Hematopoietic multipotent progenitor cell treated with erythropoietin and hydrocortisone succinate and interleukin-3 and kit ligand, for 8 days (in vitro differentiated cells): ENCODE data around the gene BTF3L4.
"Not testable (repeated sequence)": the region's sequence is repeated elsewhere in the genome, so short reads cannot be mapped to it uniquely, and the experiment has no call there.

Experiments
- DNase-seq: peaks from one replicate; pipeline ENCODE4 v3.0.0-alpha.2; 2015

The BTF3L4 gene

DNA sequence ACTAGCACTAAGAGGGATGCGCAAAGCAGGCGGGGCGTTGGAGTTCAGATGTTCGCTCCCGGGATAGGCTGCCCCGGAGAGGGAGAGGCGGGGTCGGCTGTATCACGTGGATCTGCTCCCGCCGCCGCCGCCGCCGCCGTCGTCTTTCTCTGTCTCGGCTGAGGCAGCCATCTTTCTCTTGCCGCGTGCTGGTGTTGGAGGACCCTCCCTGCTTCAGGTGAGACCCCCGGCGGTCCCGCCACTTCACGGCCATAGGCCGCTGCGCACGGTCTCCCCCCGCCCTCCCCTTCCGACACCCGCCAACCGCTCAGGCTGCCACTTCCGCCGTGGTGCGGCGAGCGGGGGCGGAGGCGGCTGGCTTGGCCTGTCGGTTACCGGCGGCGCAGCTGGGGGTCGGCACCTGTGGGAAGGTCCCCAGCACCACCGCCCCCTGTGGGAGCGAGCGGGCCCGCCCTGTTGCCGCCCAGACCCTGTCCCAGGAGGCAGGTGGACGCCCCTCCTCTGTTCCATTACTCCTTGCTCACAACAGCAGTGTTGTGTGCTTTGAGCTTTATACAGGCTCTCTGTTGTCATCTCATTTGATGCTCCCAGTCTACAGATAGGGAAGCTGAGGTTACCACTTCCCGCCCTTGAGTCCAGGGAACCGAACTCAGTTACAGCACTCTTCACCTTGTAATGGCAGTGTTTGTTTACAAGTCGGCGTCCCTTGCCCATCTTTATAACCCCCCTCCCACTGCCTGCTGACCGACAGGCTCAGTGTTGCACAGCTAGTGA is at the start of gene BTF3L4:
BTF3L4 (plus strand) TSS at position 133 of the 774 bp plus-strand sequence. CDS start 3,553 bp downstream, outside the sequence.
- peak; percentile 96 for DNase-seq

DNA sequence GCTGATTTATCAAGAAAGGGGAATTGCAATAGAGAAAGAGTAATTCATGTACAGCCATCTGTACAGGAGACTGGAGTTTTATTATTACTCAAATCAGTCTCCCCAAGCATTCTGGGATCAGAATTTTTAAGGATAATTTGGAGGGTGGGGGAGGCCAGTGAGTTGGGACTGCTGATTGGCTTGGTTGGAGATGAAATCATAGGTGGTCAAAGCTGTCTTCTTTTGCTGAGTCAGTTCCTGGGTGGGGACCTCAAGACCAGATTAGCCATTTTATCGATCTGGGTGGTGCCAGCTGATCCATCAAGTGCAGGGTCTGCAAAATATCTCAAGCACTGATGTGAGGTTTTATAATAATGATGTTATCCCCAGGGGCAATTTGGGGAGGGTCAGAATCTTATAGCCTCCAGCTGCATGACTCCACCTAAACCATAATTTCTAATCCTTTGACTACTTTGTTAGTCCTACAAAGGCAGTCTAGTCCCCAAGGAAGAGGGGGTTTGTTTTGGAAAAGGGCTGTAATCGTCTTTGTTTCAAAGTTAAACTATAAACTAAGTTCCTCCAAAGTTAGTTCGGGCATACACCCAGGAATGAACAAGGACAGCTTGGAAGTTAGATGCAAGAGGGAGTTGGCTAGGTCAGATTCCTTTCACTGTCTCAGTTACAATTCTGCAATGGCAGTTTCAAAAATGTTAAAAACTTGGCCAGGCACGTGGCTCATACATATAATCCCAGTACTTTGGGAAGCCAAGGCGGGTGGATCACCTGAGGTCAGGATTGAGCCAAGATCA is 48.7 kb upstream of the BTF3L4 start:
- no peak for DNase-seq

DNA sequence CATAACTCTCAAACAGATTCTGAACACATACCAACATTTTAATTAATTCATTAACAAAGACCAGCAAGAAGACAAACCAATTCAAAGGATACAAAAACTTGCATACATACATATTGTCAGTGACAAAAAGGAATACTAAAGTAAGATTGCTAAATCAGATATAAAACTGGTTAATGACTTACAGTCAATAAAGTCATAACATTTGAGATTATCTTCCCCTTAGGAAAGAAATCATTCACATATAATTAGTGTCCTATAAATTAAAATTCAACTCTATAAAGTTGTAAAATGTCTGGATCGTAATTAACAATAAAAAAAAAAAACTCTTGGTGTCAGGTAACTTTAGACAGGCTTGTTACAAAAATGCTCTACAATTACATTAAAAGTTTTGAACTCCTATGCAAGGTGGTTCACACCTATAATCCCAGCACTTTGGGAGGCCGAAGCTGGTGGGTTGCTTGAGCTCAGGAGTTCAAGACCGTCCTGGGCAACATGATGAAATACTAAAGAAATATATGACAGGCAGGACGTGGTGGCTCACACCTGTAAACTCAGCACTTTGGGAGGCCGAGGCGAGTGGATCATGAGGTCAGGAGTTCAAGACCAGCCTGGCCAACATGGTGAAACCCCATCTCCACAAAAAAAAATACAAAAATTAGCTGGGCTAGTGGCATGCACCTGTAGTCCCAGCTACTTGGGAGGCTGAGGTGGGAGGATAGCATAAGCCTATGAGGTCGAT is 47.9 kb upstream of the BTF3L4 start:
- DNase-seq: no peak

DNA sequence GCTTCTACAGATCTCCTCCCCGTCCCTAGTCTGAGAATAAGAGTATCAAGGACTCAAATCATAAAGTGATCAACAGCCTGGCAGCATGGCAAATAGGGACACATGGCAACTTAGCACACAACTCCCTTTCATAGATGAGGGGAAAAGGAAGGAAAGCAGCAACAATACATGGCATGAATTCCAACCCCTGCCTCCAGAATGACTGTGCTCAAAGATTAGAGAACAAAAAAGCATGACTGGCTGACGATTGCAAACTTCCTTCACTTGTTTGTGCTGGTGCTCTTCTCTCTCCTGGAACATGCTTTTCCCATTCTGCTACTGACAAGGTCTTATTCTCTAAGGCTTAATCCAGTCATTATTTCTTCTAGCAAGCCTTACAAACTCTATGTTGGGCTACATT is 34.0 kb upstream of the BTF3L4 start:
- DNase-seq: no peak

DNA sequence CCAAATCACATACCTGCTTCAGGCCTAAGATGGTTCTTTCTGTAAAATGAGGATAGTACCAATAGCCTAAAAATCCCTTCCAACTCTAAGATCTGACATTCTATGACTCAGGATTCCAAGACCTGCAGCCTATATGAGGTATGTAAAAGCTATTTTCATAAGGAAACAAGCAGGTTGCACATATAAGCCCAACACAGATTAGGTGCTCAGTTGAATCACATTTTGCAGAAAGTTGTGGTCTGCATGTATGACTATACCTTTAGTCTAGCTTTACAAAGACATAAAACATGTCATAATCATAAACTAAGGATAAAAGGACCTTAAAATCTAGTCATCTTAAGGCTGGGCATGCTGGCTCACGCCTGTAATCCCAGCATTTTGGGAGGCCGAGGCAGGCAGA is 29.8 kb upstream of the BTF3L4 start:
- no peak for DNase-seq

- no peak for DNase-seq
These were observed 27.8 kb upstream of the BTF3L4 start for GRCh38 chr1:52028328-52028727.

DNA sequence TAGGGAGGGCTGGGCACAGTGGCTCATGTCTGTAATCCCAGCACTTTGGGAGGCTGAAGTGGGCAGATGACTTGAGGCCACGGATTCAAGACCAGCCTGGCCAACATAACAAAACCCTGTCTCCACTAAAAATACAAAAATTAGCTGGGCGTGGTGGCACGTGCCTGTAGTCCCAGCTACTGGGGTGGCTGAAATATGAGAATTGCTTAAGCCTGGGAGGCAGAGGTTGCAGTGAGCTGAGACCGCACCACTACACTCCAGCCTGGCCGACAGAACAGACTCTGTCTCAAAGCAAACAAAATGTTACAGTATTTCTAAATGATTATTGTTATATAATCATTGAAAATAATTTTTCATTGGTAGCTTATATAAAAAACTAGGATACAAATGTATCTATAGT is 27.3 kb upstream of the BTF3L4 start:
- DNase-seq: not testable (repeated sequence)

DNA sequence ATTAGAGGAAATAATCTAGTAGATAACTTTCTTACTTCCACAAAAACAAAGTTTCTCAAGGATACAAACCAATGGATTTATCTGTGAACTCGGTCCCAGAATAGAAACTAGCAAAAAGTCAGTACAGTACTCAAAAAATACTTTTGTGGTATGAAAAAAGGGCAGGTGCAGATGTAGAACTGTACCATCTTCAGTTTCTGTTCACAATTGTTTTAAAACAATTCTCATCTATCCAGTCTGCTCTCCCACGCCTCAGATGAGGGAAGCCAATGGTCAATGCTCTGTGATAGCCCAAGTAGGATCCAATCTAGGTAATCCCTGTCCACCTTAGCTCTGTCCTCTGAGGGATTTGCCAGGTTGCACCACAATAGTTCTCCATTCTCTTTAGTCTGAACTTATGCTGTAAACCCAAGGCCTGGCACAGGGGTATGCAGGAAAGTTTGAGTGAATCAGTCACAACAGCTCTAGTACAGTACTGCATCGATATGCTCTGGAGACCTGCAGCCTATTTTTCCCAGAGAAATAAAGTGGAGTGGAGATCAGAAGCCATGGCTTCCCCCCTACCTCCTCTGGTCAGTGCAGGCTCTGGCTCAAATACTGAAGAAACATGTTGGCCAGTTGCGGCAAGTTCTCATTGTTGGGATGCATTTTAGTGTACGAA is 23.8 kb upstream of the BTF3L4 start:
- DNase-seq: peak; percentile 14

DNA sequence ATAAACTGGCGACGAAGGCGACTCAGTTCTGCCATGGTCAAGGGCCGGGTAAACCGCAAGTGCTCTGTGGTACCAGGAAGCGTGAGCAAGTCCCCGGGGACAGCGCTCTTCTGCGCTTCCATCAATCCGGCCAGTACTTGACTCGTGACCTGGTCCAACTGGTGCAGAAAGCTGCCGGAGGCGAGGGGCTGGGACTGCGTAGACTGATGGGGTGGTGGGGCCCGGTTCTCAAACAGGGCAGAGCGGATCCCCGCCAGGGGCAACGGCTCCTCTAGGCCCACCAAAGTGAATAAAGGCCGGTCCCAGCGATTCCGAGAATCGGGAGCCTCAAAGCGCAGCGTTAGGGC is 23.3 kb upstream of the BTF3L4 start:
- DNase-seq: peak; percentile 31

- DNase-seq: peak; percentile 94
These were observed 22.7 kb upstream of the BTF3L4 start, which contains the start of gene KTI12 for GRCh38 chr1:52033190-52034049. TSS of gene KTI12 (minus strand) at chr1:52033810. CDS start at chr1:52033761, 49 bp downstream.

DNA sequence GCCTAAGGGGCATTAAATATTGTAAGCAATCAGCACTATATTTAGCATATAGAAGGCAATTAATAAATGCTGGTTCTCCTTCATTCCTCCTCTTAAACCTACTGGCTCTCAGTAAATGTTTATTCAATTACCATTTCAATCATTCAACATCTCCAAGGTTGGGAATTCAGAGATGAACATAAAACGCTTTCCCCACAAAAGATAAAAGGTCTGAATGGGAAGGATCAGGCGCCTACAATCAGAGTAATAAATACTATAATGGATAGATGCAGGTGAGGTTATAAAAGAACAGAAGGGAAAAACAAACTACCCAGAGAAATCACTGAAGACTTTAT is 22.1 kb upstream of the BTF3L4 start:
- no peak for DNase-seq

DNA sequence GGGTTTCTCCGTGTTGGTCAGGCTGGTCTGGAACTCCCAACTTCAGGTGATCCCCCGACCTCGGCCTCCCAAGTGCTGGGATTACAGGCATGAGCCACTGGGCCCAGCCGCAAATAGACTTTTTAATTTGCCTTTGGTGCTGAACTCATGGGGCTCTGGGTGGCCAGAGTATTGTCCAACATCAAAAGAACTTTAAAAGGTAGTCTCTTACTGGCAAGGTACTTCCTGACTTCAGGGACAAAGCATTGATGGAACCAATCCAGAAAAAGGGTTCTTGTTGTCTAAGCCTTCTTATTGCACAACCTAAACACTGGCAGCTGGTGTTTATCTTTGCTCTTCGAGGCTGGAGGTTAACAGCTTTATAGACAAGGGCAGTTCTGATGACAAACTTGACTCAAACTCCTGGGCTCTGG is 18.7 kb upstream of the BTF3L4 start:
- no peak for DNase-seq

- DNase-seq: no peak
These were observed 18.2 kb upstream of the BTF3L4 start for GRCh38 chr1:52037909-52038308.

- no peak for DNase-seq
These were observed 14.4 kb upstream of the BTF3L4 start for GRCh38 chr1:52041551-52042185.

DNA sequence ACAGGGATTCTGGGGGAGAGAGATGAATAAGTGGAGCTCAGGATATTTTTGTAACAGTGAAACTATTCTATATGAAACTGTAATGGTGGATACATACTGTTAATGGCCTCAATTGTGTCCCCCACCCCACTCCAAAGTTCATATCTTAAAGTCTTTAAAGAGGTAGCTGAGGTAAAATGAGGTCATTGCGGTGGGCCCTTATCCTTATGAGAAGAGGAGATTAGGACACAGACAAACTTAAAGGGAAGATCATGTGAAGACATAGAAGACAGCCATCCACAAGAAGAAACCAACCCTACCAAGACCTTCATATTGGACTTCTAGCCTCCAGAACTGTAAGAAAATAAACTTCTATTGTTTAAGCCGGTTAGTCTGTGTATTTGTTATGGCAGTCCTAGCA is 10.9 kb upstream of the BTF3L4 start:
- no peak for DNase-seq

- not testable (repeated sequence) for DNase-seq
These were observed 10.4 kb upstream of the BTF3L4 start for GRCh38 chr1:52045666-52046195.

DNA sequence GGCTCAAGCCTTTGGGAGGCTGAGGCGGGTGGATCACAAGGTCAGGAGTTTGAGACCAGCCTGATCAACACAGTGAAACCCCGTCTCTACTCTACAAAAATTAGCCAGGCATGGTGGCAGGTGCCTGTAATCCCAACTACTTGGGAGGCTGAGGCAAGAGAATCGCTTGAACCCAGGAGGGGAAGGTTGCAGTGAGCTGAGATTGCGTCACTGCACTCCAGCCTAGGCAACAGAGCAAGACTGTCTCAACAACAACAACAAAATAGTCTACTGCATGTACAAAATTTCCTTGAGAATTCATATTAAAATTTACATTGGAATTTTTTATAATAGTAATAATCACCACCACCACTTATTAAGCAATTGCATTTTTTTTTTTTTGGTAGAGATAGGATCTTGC is 6.8 kb upstream of the BTF3L4 start:
- DNase-seq: not testable (repeated sequence)

- DNase-seq: no peak
These were observed 2.2 kb upstream of the BTF3L4 start for GRCh38 chr1:52053862-52054261.

DNA sequence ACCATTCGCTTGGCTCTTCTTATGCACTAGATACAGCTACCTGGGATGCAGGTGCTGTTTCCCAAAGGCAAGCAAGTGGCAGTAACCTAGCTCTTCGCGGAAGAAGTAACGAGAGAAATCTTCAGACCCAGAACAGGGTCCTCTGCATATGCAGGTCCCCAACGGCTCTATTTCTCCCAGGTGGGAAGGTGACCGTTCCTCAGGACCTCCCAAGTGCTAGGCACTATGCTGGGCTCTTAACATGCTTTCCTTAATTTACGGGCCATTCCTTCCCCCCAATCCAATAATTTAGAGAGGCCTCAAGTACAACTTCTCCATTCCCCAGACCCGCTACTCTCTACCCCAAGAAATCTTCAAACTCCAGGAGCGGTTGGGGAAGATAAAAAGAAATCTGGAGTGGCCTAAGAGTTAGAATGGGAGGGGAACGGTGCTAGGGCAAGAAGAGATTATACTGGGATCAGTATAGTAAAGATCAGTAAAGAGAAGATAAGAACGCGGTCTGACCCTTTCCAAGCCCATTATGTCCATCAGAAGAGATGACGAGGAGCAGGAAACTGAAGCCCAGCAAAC is 1.5 kb upstream of the BTF3L4 start:
- no peak for DNase-seq

DNA sequence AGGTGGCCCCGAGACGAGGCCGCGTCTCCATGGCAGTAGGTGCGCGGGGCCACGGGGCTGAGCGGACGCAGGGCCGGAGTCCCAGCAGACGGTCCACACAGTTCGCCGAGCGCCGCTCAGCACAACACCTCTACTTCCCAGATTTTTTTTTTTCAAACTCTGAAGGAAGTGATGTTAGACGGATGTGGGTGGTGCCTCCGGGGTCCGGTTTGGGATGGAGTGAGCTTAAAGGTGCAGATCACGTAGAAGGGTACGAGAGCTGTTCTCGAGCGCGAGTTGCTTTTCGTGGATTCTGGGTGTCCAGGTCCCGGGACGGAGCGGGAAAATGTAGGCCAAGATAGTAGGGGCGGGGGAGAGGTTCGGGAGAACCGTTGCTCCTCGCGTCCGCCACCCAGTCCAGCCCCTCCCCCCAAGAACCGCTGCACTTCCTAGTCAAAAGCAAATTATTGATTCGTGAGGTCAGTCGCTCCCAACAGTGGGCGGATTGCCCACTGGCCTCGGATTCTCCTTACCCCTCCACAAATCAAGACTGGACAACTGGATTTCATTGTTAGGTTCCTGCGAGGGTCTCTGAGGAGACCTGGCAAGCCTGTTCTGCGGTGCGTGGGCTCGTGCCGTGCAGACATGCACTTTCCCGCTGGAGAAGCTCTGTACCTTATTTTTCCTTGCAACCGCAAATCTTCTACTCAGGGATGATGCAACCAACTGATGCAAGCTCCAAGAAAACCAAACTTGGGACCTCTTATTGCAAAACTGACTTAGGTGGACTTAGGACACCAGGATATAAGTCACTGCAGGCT is 829 bp upstream of the BTF3L4 start, which contains the start of gene TXNDC12:
TXNDC12 (minus strand) TSS at position 126 of the 800 bp plus-strand sequence; CDS start at position 31, 95 bp downstream.
- DNase-seq: peak; percentile 91
